ENCODE results near the gene OPALIN.
A peak's percentile ranks its signal among the peaks of the same experiment; 100 is the strongest.

Gene OPALIN

GRCh38 chr10:96374004-96374403 lies 15.2 kb upstream of the OPALIN start:
- no peak for DNase-seq

GRCh38 chr10:96371356-96371755 lies 12.6 kb upstream of the OPALIN start:
- DNase-seq = no peak

- DNase-seq = peak; percentile 67
These were observed 11.9 kb upstream of the OPALIN start for GRCh38 chr10:96370584-96371157.

GRCh38 chr10:96369890-96370583 lies 11.2 kb upstream of the OPALIN start:
- DNase-seq = no peak

GRCh38 chr10:96368971-96369370 lies 10.2 kb upstream of the OPALIN start:
- no peak for DNase-seq

- DNase-seq = no peak
These were observed 8.7 kb upstream of the OPALIN start for GRCh38 chr10:96367470-96367869.

- DNase-seq = no peak
These were observed 7.7 kb upstream of the OPALIN start for GRCh38 chr10:96366508-96366907.

- DNase-seq = no peak
These were observed 6.8 kb upstream of the OPALIN start for GRCh38 chr10:96365571-96365970.

- DNase-seq = no peak
These were observed 2.0 kb upstream of the OPALIN start for GRCh38 chr10:96360766-96361165.

- no peak for DNase-seq
These were observed 1.5 kb upstream of the OPALIN start for GRCh38 chr10:96360331-96360730.

GRCh38 chr10:96359616-96360015 lies 814 bp upstream of the OPALIN start:
- no peak for DNase-seq

- DNase-seq = no peak
These were observed 1.7 kb downstream of the OPALIN start for GRCh38 chr10:96357038-96357620.

GRCh38 chr10:96352582-96352981 lies 6.2 kb downstream of the OPALIN start:
- no peak for DNase-seq

GRCh38 chr10:96352027-96352426 lies 6.8 kb downstream of the OPALIN start:
- no peak for DNase-seq

- no peak for DNase-seq
These were observed 12.5 kb downstream of the OPALIN start for GRCh38 chr10:96346295-96346694.

GRCh38 chr10:96345222-96345621 lies 13.6 kb downstream of the OPALIN start:
- DNase-seq = no peak

GRCh38 chr10:96344178-96344577 lies 14.6 kb downstream of the OPALIN start:
- DNase-seq = no peak

- DNase-seq = no peak
These were observed 16.4 kb downstream of the OPALIN start for GRCh38 chr10:96342402-96342801.

GRCh38 chr10:96341219-96342182 lies 17.3 kb downstream of the OPALIN start:
- no peak for DNase-seq

GRCh38 chr10:96339956-96340904 lies 18.6 kb downstream of the OPALIN start:
- DNase-seq = peak; percentile 67

- no peak for DNase-seq
These were observed 19.4 kb downstream of the OPALIN start for GRCh38 chr10:96339383-96339782.

- no peak for DNase-seq
These were observed 20.4 kb downstream of the OPALIN start for GRCh38 chr10:96338279-96338925.
